ENCODE results near the gene SLC13A3.

Gene SLC13A3

GRCh38 chr20:46575937-46576461 is 75.3 kb downstream of the SLC13A3 start:
- Histone ChIP-seq H4K20me1 (ENCODE audit: control insufficient read depth, insufficient read depth, low read depth, low read length) (no peaks in the 10 kb centered on the region), H3K27me3 (ENCODE audit: control insufficient read depth, low read length) (no peaks in the 10 kb centered on the region; the same call in 1 of the 2 replicates), H3F3A (ENCODE audit: control insufficient read depth, insufficient read depth) (no peaks in the 10 kb centered on the region), H3K4me3 (ENCODE audit: low read length) (no peak overlapping the region), H3K4me2 (ENCODE audit: low read length) (no peak overlapping the region), H3K27ac (ENCODE audit: low read depth, low read length) (no peak overlapping the region), H3K36me3 (ENCODE audit: control insufficient read depth, low read length) (no peaks in the 10 kb centered on the region), H3K79me2 (ENCODE audit: control insufficient read depth, low read length) (no peaks in the 10 kb centered on the region), H3K9me2 (replicated peaks; ENCODE audit: control insufficient read depth, low read length) (no peaks in the 10 kb centered on the region), H3K4me1 (ENCODE audit: control insufficient read depth, low read length) (no peaks in the 10 kb centered on the region), H3K9me3 (ENCODE audit: control insufficient read depth, insufficient read depth, low read length) (no peaks in the 10 kb centered on the region)
- TF ChIP-seq CTCF (IDR thresholded peaks at IDR 0.05; ENCODE audit: low read depth, low read length, poor library complexity, severe bottlenecking) (no peak), EZH2phosphoT487 (IDR thresholded peaks at IDR 0.05; ENCODE audit: borderline replicate concordance, low read length) (no peak)

- Histone ChIP-seq H3K9me2 (replicated peaks; ENCODE audit: control insufficient read depth, low read length) (no peaks in the 10 kb centered on the region), H3K27me3 (ENCODE audit: control insufficient read depth, low read length) (no peaks in the 10 kb centered on the region; the same call in 1 of the 2 replicates), H3K4me3 (ENCODE audit: low read length) (no peak overlapping the region), H3K9me3 (ENCODE audit: control insufficient read depth, insufficient read depth, low read length) (no peaks in the 10 kb centered on the region), H4K20me1 (ENCODE audit: control insufficient read depth, insufficient read depth, low read depth, low read length) (no peaks in the 10 kb centered on the region), H3K4me2 (ENCODE audit: low read length) (no peak overlapping the region), H3K79me2 (ENCODE audit: control insufficient read depth, low read length) (no peaks in the 10 kb centered on the region), H3F3A (ENCODE audit: control insufficient read depth, insufficient read depth) (no peaks in the 10 kb centered on the region), H3K4me1 (ENCODE audit: control insufficient read depth, low read length) (no peaks in the 10 kb centered on the region), H3K36me3 (ENCODE audit: control insufficient read depth, low read length) (no peaks in the 10 kb centered on the region), H3K27ac (ENCODE audit: low read depth, low read length) (no peak overlapping the region)
- no peak for TF ChIP-seq CTCF (IDR thresholded peaks at IDR 0.05; ENCODE audit: low read depth, low read length, poor library complexity, severe bottlenecking)
- TF ChIP-seq EZH2phosphoT487 (IDR thresholded peaks at IDR 0.05; ENCODE audit: borderline replicate concordance, low read length), result no peak
Measured at GRCh38 chr20:46575394-46575793, 75.9 kb downstream of the SLC13A3 start.

DNA sequence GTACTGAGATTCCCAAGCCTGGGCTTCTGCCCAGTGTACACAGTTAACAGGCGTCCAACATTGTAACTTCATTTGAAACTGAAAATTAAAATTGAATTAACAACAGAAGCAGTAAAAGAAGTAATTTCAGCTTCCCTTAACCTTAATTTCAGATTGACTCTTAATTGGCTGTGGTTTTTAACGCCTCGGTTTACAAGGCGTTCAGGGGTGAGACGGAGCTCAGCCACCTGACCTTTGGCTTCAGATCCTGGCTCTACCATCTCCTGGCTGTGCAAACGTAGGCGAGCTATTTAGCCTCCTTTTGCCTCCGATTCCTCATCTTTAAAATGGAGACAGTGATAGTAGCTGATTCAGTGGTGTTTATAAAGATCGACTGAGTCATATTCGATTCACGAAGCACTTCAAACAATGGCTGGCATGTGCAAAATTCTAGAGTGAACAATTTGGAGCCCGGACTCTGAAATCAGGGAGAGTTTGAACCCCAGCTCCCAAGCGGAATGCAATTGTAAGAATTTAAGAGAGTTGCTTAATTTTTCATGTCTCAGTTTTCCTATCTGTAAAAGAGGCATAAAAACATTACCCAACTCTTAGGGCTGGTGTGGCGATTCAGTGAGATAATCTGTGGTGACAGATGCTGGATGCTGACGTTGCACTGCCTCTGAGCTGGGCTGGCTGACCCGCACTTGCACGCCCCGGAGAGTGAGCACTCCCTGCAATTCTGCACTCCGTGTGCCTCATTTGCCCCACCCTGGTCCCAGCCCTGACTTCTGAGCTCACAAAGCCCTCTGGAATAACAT is 77.3 kb downstream of the SLC13A3 start:
- Histone ChIP-seq H3K4me1 (ENCODE audit: control insufficient read depth, low read length) (no peaks in the 10 kb centered on the region), H3K9me3 (ENCODE audit: control insufficient read depth, insufficient read depth, low read length) (no peaks in the 10 kb centered on the region), H3K27ac (ENCODE audit: low read depth, low read length) (no peak overlapping the region), H3K4me2 (ENCODE audit: low read length) (no peak overlapping the region), H3K9me2 (replicated peaks; ENCODE audit: control insufficient read depth, low read length) (no peaks in the 10 kb centered on the region), H4K20me1 (ENCODE audit: control insufficient read depth, insufficient read depth, low read depth, low read length) (no peaks in the 10 kb centered on the region), H3K27me3 (ENCODE audit: control insufficient read depth, low read length) (peaks cover 3% of the 10 kb centered on the region; the same call in 1 of the 2 replicates), H3K79me2 (ENCODE audit: control insufficient read depth, low read length) (no peaks in the 10 kb centered on the region), H3K4me3 (ENCODE audit: low read length) (no peak overlapping the region), H3F3A (ENCODE audit: control insufficient read depth, insufficient read depth) (no peaks in the 10 kb centered on the region), H3K36me3 (ENCODE audit: control insufficient read depth, low read length) (no peaks in the 10 kb centered on the region)
- TF ChIP-seq EZH2phosphoT487 (IDR thresholded peaks at IDR 0.05; ENCODE audit: borderline replicate concordance, low read length) (no peak), CTCF (IDR thresholded peaks at IDR 0.05; ENCODE audit: low read depth, low read length, poor library complexity, severe bottlenecking) (no peak)

Data from DOHH2 (cell line).